ENCODE data around the gene PLEKHG4B. TPM values are rescaled to one million over a fixed set of nuclear protein-coding genes. Genes with fewer than 3 reads are reported as not detected.

The PLEKHG4B gene
- total and polyA plus RNA-seq, 2 of the 4 experiments (the other 2 are of a cell fraction) = 1.1 TPM

GRCh38 chr5:111171-111570, 19.2 kb downstream of the PLEKHG4B start:
- BruUV-seq (replicated peaks) = no TSS peak
- H3K79me1 ChIP-seq (ENCODE audit: low read depth in 1 of 2, low read length in 2 of 2) = no peaks in the 10 kb centered on the region
- no peaks in the 10 kb centered on the region; the same call in 1 of the 2 replicates for H3K9me1 ChIP-seq (ENCODE audit: insufficient read depth, low read length)
- no peak overlapping the region for H2AK9ac ChIP-seq (replicated peaks; ENCODE audit: low read depth, low read length, poor library complexity)
- H3K9ac ChIP-seq (ENCODE audit: low read depth, low read length) = no peak overlapping the region
- H2AFZ ChIP-seq (replicated peaks; ENCODE audit: low read length, poor library complexity) = no peak overlapping the region
- H2AK5ac ChIP-seq (ENCODE audit: low read depth, low read length) = no peak overlapping the region
- DNase-seq (no peak), ATAC-seq (ENCODE audit: low read depth) (no peak)
- WGBS, 2 experiments (ENCODE audit: extremely low coverage in 2 of 2, insufficient read length in 1 of 2) = no CpG with 5 or more reads among the region's 5 CpGs
- no peaks in the 10 kb centered on the region for H4K20me1 ChIP-seq (ENCODE audit: insufficient read depth, low read length)
- POLR2A ChIA-PET (ENCODE audit: unreplicated experiment) = no interaction called here
- H4K8ac ChIP-seq (ENCODE audit: low read depth in 2 of 2, low read length in 2 of 2) = no peak overlapping the region
- no peak overlapping the region for H3K23ac ChIP-seq (ENCODE audit: low read depth, low read length)
- H3K27me3 ChIP-seq (ENCODE audit: control insufficient read depth, insufficient read depth, low read length) = peaks cover 13% of the 10 kb centered on the region
- no peak overlapping the region for H3K4ac ChIP-seq (ENCODE audit: low read depth, low read length)
- H3K27ac ChIP-seq (ENCODE audit: insufficient read depth, low read length) = no peak overlapping the region
- H3K4me1 ChIP-seq (ENCODE audit: control insufficient read depth, insufficient read depth, low read length) = no peaks in the 10 kb centered on the region
- no peak overlapping the region for H2BK5ac ChIP-seq (ENCODE audit: low read depth, low read length, poor library complexity, severe bottlenecking)
- H4K91ac ChIP-seq (ENCODE audit: insufficient read depth, low read depth, low read length) = no peak overlapping the region
- H3K9me3 ChIP-seq (ENCODE audit: control insufficient read depth, insufficient read depth, low read length) = no peaks in the 10 kb centered on the region
- no peak overlapping the region for H3K14ac ChIP-seq (replicated peaks; ENCODE audit: low read depth, low read length)
- CTCF ChIA-PET = interaction anchor here (0.6 kb wide), 1 partner anchor 21 kb away, joined by 3 read pairs; no protein-coding TSS in a partner anchor
- H4K5ac ChIP-seq (ENCODE audit: low read depth, low read length) = no peak overlapping the region
- H2BK120ac ChIP-seq (ENCODE audit: low read depth, low read length) = no peak overlapping the region
- H2BK15ac ChIP-seq (ENCODE audit: low read depth, low read length) = no peak overlapping the region
- no peak overlapping the region for H2BK20ac ChIP-seq (ENCODE audit: low read depth, low read length)
- H3K18ac ChIP-seq (ENCODE audit: low read depth, low read length) = no peak overlapping the region
- no peaks in the 10 kb centered on the region for H3K36me3 ChIP-seq (ENCODE audit: control insufficient read depth, insufficient read depth, low read length)
- no peak for TF ChIP-seq USF2 (IDR thresholded peaks at IDR 0.05; ENCODE audit: low read depth, low read length)
- no peak for TF ChIP-seq POLR2A (IDR thresholded peaks at IDR 0.05; ENCODE audit: low read depth, low read length)
- TF ChIP-seq CEBPB (IDR thresholded peaks at IDR 0.05; ENCODE audit: low read depth, low read length) = no peak
- no peak for TF ChIP-seq BHLHE40 (IDR thresholded peaks at IDR 0.05; ENCODE audit: low read depth, low read length)
- TF ChIP-seq, protein P1, sequence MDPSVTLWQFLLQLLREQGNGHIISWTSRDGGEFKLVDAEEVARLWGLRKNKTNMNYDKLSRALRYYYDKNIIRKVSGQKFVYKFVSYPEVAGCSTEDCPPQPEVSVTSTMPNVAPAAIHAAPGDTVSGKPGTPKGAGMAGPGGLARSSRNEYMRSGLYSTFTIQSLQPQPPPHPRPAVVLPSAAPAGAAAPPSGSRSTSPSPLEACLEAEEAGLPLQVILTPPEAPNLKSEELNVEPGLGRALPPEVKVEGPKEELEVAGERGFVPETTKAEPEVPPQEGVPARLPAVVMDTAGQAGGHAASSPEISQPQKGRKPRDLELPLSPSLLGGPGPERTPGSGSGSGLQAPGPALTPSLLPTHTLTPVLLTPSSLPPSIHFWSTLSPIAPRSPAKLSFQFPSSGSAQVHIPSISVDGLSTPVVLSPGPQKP (IDR thresholded peaks at IDR 0.05; ENCODE audit: borderline replicate concordance, low read depth, low read length) = no peak
- no peak for TF ChIP-seq RCOR1 (IDR thresholded peaks at IDR 0.05; ENCODE audit: insufficient replicate concordance, low read length)
- no peak for TF ChIP-seq NFE2L2 (IDR thresholded peaks at IDR 0.05; ENCODE audit: low read depth, low read length)
- no peak for TF ChIP-seq CHD1 (IDR thresholded peaks at IDR 0.05; ENCODE audit: low read depth, low read length)
- TF ChIP-seq MXI1 (IDR thresholded peaks at IDR 0.05; ENCODE audit: borderline replicate concordance, low read depth, low read length) = no peak
- H3K4me2 ChIP-seq (ENCODE audit: low read depth, low read length) = no peak overlapping the region
- intact Hi-C loops (cut with micrococcal nuclease) (no loop called here), dilution Hi-C loops (cut with HindIII; ENCODE audit: low sequenced_read_pairs, unreplicated experiment) (no loop called here), in situ Hi-C loops (cut with MboI; ENCODE audit: low sequenced_read_pairs) (no loop called here)
- no peak overlapping the region for H3K4me3 ChIP-seq (ENCODE audit: insufficient read depth, low read depth, low read length)
- H3K56ac ChIP-seq (ENCODE audit: extremely low read depth, insufficient read depth, low read length) = no peak overlapping the region

All from IMR-90 (cell line).